Lower leg skin (tissue), 4 donors: ENCODE measurements around the gene MICAL2. TPM values are rescaled to one million over a fixed set of nuclear protein-coding genes. Genes with fewer than 3 reads are reported as not detected.

Experiments
- DNase-seq, 2 donors: peaks; one replicate each; pipeline ENCODE4 v3.0.0-alpha.2; 2019; ENCODE audit warnings: low spot score in 2 of 2
- H3K4me3 ChIP-seq: fragments of 200-600 bp; sonication (generic); 2 replicates; pipeline ENCODE4 v1.5.1; 2017; ENCODE audit warnings: mild to moderate bottlenecking, low read depth; ENCODE audit not compliant: poor library complexity, severe bottlenecking
- CTCF ChIP-seq, 3 donors: fragments of 450-650 bp; IDR thresholded peaks; one replicate each; pipeline ENCODE4 v1.5.1; 2016; ENCODE audit warnings: antibody characterized with exemption in 3 of 3, mild to moderate bottlenecking in 3 of 3, moderate library complexity in 2 of 3
- POLR2A ChIP-seq, 2 donors: fragments of 450-650 bp; IDR thresholded peaks; one replicate each; pipeline ENCODE4 v1.6.1; 2016 to 2017; ENCODE audit warnings: antibody characterized with exemption in 2 of 2, mild to moderate bottlenecking in 1 of 2, moderate library complexity in 1 of 2
- WGBS, 2 donors: methylation state at CpG; one replicate each; pipeline ENCODE4 v1.1.5; 2018; 5-methylcytosine and 5-hydroxymethylcytosine counted together
- intact Hi-C: fragments of 100-400 bp; cut with DNase I; formaldehyde crosslinking; loops from one replicate; pipeline ENCODE4 v1.15.0; 2023; ENCODE audit warnings: low total_unique reads
- total RNA-seq, 4 donors: library from RNA; depleted of rRNA; stranded (reverse); fragments of >200 nt; gene quantifications; one replicate each; pipeline ENCODE4 v1.1.0, GENCODE V29; 2016

MICAL2 gene
- total RNA-seq, 4 donors from 2014 or later: 117 to 238 (median 145) TPM

DNA sequence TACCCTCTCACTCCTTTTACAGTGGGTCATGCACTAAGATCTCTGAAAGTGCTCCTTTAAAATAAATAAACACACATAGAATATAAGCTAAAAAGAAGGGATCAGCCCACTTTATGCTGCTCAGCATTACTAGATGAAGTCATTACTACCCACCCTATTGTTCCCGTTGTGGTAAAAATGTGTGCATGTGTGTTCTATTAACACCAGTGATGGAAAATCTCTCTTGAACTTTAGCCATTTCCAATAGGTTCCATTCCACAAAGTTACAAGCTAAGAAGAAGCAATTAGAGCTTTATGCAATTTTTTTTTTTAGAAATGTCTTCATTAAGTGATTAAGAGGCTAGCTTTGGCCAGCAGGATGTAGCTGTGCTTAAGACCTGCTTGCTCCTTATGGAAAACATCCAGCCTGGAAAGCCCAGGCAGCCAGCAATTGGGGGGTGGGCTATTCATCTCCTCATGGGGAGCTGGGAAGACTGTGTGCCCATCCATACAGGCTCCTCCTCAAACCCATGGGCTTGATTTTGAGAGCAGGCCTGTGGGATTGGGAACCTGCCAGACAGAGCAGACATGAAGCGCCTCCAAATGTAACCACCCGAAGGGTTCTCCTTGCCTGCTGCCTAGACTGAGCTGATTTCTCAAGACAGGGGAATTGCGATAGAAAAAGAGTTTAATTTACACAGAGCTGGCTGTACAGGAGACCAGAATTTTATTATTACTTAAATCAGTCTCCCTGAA, 174.1 kb downstream of the MICAL2 start:
- 47 to 62% methylated on average over 4 of the region's 4 CpGs for WGBS, 2 donors
- peak; percentile 13 to 68 for DNase-seq
- intact Hi-C loops: loop anchor here (5.0 kb wide), 2 partner anchors 237 to 357 kb away; no protein-coding TSS in a partner anchor

GRCh38 chr11:12285106-12285505, 174.7 kb downstream of the MICAL2 start:
- 74 to 83% methylated on average over 4 of the region's 4 CpGs for WGBS, 2 donors
- intact Hi-C loops: no loop called here
- peak; percentile 8 to 9 for DNase-seq
- H3K4me3 ChIP-seq: no peak overlapping the region
- TF ChIP-seq POLR2A (IDR thresholded peaks at IDR 0.05) (no peak), CTCF (IDR thresholded peaks at IDR 0.05) (no peak)

More for the DNA sequence above, 174.1 kb downstream of the MICAL2 start:
- TF ChIP-seq CTCF (IDR thresholded peaks at IDR 0.05): no peak
- no peak for TF ChIP-seq POLR2A (IDR thresholded peaks at IDR 0.05)
- H3K4me3 ChIP-seq: no peak overlapping the region

GRCh38 chr11:12285811-12286222, 175.4 kb downstream of the MICAL2 start:
- H3K4me3 ChIP-seq: no peak overlapping the region
- TF ChIP-seq CTCF (IDR thresholded peaks at IDR 0.05) (no peak), POLR2A (IDR thresholded peaks at IDR 0.05) (no peak)
- intact Hi-C loops: no loop called here
- 84 to 89% methylated on average over 6 of the region's 6 CpGs for WGBS, 2 donors
- DNase-seq: peak; percentile 13 to 74

DNA sequence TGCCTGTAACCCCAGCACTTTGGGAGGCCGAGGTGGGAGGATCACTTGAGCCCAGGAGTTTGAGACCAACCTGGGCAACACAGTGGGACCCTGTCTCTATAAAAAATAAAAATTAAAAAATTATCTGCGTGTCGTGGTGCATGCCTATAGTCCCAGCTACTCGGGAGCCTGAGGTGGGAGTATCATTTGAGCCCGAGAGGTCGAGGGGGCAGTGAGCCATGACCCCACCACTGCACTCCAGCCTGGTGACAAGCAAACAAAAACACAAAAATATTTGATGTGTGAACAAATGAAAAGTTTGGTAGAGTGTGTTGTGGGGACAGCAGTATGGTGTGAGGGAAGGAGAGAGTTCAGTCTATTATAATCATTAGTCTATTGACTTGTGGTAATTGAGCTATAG, 176.2 kb downstream of the MICAL2 start:
- 87 to 91% methylated on average over 6 of the region's 6 CpGs for WGBS, 2 donors
- no peak overlapping the region for H3K4me3 ChIP-seq
- intact Hi-C loops: no loop called here
- DNase-seq: peak; percentile 9 to 57
- TF ChIP-seq CTCF (IDR thresholded peaks at IDR 0.05) (no peak), POLR2A (IDR thresholded peaks at IDR 0.05) (no peak)

- intact Hi-C loops: no loop called here
- no peak overlapping the region for H3K4me3 ChIP-seq
- peak; percentile 21 to 80 for DNase-seq
- TF ChIP-seq CTCF (IDR thresholded peaks at IDR 0.05): no peak
- TF ChIP-seq POLR2A (IDR thresholded peaks at IDR 0.05): no peak
- WGBS, 2 donors: 16 to 20% methylated on average over 2 of the region's 2 CpGs
Observed at GRCh38 chr11:12287009-12287373, 176.6 kb downstream of the MICAL2 start.
